Esophagus squamous epithelium (tissue), 5 donors: ENCODE results near the gene PIERCE2. TPM values are rescaled to one million over a fixed set of nuclear protein-coding genes. Genes with fewer than 3 reads are reported as not detected.
A peak's percentile ranks its signal among the peaks of the same experiment; 100 is the strongest.
"Not testable (repeated sequence)": the region's sequence is repeated elsewhere in the genome, so short reads cannot be mapped to it uniquely, and the experiment has no call there.

ENCODE experiments used
- DNase-seq: peaks from one replicate; lab custom pipeline; 2025; lab: John Stamatoyannopoulos, UW
- H3K27ac ChIP-seq, 4 donors: fragments of 200-600 bp; sonication (generic); one replicate each; pipeline ENCODE4 v1.5.1; 2016 to 2019; ENCODE audit warnings: mild to moderate bottlenecking in 1 of 4
- H3K27me3 ChIP-seq, 4 donors: fragments of 200-600 bp; sonication (generic); 1 replicate in 3 of 4; 2 replicates in 1 of 4; pipeline versions ENCODE4 v1.5.1 to v1.6.0; 2017 to 2021; ENCODE audit warnings: antibody characterized with exemption in 1 of 4
- H3K36me3 ChIP-seq, 3 donors: fragments of 200-600 bp; sonication (generic); one replicate each; pipeline ENCODE4 v1.5.1; 2016 to 2019
- H3K4me1 ChIP-seq, 3 donors: fragments of 200-600 bp; sonication (generic); one replicate each; pipeline ENCODE4 v1.5.1; 2017 to 2019
- H3K4me3 ChIP-seq, 4 donors: fragments of 200-600 bp; sonication (generic); 1 replicate in 3 of 4; 2 replicates in 1 of 4; pipeline ENCODE4 v1.5.1; 2016 to 2019; ENCODE audit warnings: mild to moderate bottlenecking in 2 of 4, moderate library complexity in 1 of 4
- H3K9me3 ChIP-seq, 3 donors: fragments of 200-600 bp; sonication (generic); one replicate each; pipeline ENCODE4 v1.5.1; 2016 to 2019
- CTCF ChIP-seq, 6 experiments: fragments of 450-650 bp in 4 of 6; fragments of 200-600 bp in 2 of 6; sonication (generic) in 2 of 6; IDR thresholded peaks; one replicate each; pipeline ENCODE4 v1.5.1; 2016 to 2019; ENCODE audit warnings: antibody characterized with exemption in 6 of 6, mild to moderate bottlenecking in 4 of 6, moderate library complexity in 4 of 6
- POLR2A ChIP-seq, 4 donors: fragments of 450-650 bp; IDR thresholded peaks; one replicate each; pipeline ENCODE4 v1.6.1; 2017; ENCODE audit warnings: antibody characterized with exemption in 4 of 4, mild to moderate bottlenecking in 4 of 4, moderate library complexity in 3 of 4
- WGBS, 2 donors: methylation state at CpG; one replicate each; pipeline ENCODE4 v1.1.5; 2018; 5-methylcytosine and 5-hydroxymethylcytosine counted together
- intact Hi-C: fragments of 100-400 bp; cut with DNase I; formaldehyde crosslinking; loops from one replicate; pipeline ENCODE4 v1.15.0; 2022
- total RNA-seq, 4 donors: library from RNA; depleted of rRNA; stranded (reverse); fragments of >200 nt; gene quantifications; one replicate each; pipeline ENCODE4 v1.1.0, GENCODE V29; 2016
- donor health status: DM: yes; HTN: yes; CAD: no.

The PIERCE2 gene
- total RNA-seq, 4 donors from 2014 or later = 3.2 TPM; not detected in 3

GRCh38 chr15:55422089-55422488 lies 13.8 kb downstream of the PIERCE2 start:
- H3K36me3 ChIP-seq = no peaks in the 10 kb centered on the region
- DNase-seq = no peak
- WGBS, 2 donors = 0% methylated on average over 1 of the region's 1 CpG
- H3K4me3 ChIP-seq = no peak overlapping the region
- intact Hi-C loops = no loop called here
- TF ChIP-seq CTCF (IDR thresholded peaks at IDR 0.05) (no peak), POLR2A (IDR thresholded peaks at IDR 0.05) (no peak)
- no peaks in the 10 kb centered on the region for H3K4me1 ChIP-seq
- H3K27me3 ChIP-seq = no peaks in the 10 kb centered on the region
- no peaks in the 10 kb centered on the region for H3K9me3 ChIP-seq
- H3K27ac ChIP-seq = no peak overlapping the region

DNA sequence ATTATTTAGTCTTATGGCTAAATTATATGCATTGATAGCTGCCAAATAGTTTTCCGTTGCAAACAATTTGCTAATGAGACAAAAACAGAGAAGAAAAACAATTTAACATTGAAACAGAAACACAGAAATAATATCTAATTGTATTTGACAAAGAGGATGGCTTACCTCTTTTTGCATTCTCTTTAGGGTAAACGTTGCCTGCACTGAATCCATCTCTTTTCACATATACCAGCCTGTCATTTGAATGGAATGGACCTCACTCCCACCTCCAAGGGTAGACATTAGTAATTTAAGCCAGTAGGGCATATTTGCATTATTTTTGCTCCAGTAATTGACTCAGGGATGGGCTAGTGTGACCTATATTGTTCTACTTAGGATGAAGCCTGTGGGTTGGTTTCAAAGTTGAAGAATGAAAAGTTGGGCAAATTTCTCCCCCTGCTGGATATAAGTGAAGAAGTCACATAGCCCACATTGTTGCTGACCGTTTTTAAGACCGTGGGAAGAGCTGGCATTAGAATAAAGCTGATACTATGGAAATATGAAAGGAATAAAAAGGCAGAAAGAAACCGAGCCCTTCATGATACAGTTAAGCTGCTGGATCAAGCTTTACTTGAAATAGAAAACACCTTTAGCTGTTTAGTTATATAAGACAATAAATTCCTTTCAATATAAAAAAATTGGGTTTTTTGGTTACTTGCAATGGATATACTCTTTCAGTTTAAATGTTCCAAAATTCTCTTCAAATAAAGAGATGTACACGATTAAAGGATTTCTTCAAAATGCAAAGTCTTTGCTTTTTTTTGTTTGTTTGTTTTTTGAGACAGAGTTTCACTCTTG lies 26.9 kb downstream of the PIERCE2 start:
- TF ChIP-seq POLR2A (IDR thresholded peaks at IDR 0.05) (no peak), CTCF (IDR thresholded peaks at IDR 0.05) (peak in 5 of 6 experiments; percentile 34 to 57 (median 38))
- no peaks in the 10 kb centered on the region for H3K36me3 ChIP-seq
- no peak for DNase-seq
- H3K27ac ChIP-seq = no peak overlapping the region
- no peaks in the 10 kb centered on the region for H3K4me1 ChIP-seq
- H3K4me3 ChIP-seq = no peak overlapping the region
- intact Hi-C loops = loop anchor here (10.0 kb wide), 1 partner anchor 230 kb away; no protein-coding TSS in a partner anchor
- no peaks in the 10 kb centered on the region for H3K9me3 ChIP-seq
- WGBS, 2 donors = 24 to 25% methylated on average over 6 of the region's 6 CpGs
- H3K27me3 ChIP-seq = no peaks in the 10 kb centered on the region

GRCh38 chr15:55443141-55443540 lies 34.8 kb downstream of the PIERCE2 start:
- H3K4me3 ChIP-seq, H3K27me3 ChIP-seq, intact Hi-C loops, H3K27ac ChIP-seq, DNase-seq, H3K36me3 ChIP-seq, H3K4me1 ChIP-seq: not testable (repeated sequence)
- WGBS, 2 donors = 81 to 97% methylated on average over 6 of the region's 15 CpGs
- H3K9me3 ChIP-seq = peaks cover 0 to 15% (median 5%) of the 10 kb centered on the region in 3 donors

- no CpG with 5 or more reads among the region's 27 CpGs for WGBS, 2 donors
- H3K27me3 ChIP-seq, H3K36me3 ChIP-seq, H3K27ac ChIP-seq, H3K4me3 ChIP-seq, intact Hi-C loops, H3K4me1 ChIP-seq, DNase-seq: not testable (repeated sequence)
- peaks cover 0 to 15% (median 5%) of the 10 kb centered on the region in 3 donors for H3K9me3 ChIP-seq
Observed at GRCh38 chr15:55445936-55446335, 37.6 kb downstream of the PIERCE2 start.

DNA sequence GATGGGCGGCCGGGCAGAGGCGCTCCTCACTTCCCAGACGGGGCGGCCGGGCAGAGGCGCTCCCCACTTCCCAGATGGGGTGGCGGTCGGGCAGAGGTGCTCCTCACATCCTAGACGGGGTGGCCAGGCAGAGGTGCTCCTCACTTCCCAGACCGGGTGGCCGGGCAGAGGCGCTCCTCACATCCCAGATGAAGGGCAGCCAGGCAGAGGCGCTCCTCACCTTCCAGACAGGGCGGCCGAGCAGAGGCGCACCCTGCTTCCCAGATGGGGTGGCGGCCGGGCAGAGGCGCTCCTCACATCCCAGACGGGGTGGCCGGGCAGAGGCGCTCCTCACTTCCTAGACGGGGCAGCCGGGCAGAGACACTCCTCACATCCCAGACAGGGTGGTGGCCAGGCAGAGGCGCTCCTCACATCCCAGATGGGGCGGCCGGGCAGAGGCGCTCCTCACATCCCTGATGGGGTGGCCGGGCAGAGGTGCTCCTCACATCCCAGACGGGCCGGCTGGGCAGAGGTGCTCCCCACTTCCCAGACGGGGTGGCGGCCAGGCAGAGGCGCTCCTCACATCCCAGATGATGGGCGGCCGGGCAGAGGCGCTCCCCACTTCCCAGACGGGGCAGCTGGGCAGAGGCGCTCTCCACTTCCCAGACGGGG lies 38.2 kb downstream of the PIERCE2 start:
- no CpG with 5 or more reads among the region's 41 CpGs for WGBS, 2 donors
- intact Hi-C loops, H3K36me3 ChIP-seq, H3K27me3 ChIP-seq, H3K4me1 ChIP-seq, H3K27ac ChIP-seq, DNase-seq, H3K4me3 ChIP-seq: not testable (repeated sequence)
- H3K9me3 ChIP-seq = peaks cover 0 to 15% (median 5%) of the 10 kb centered on the region in 3 donors

DNA sequence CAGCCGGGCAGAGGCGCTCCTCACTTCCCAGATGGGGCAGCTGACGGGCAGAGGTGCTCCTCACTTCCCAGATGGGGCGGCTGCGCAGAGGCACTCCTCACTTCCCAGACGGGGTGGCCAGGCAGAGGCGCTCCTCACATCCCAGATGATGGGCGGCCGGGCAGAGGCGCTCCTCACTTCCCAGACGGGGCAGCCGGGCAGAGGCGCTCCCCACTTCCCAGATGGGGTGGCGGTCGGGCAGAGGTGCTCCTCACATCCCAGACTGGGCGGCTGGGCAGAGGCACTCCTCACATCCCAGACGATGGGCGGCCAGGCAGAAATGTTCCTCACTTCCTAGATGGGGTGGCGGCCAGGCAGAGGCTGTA lies 38.7 kb downstream of the PIERCE2 start:
- H3K4me3 ChIP-seq, H3K4me1 ChIP-seq, H3K27ac ChIP-seq, intact Hi-C loops, H3K36me3 ChIP-seq, DNase-seq, H3K27me3 ChIP-seq: not testable (repeated sequence)
- peaks cover 0 to 15% (median 5%) of the 10 kb centered on the region in 3 donors for H3K9me3 ChIP-seq
- WGBS, 2 donors = no CpG with 5 or more reads among the region's 19 CpGs

DNA sequence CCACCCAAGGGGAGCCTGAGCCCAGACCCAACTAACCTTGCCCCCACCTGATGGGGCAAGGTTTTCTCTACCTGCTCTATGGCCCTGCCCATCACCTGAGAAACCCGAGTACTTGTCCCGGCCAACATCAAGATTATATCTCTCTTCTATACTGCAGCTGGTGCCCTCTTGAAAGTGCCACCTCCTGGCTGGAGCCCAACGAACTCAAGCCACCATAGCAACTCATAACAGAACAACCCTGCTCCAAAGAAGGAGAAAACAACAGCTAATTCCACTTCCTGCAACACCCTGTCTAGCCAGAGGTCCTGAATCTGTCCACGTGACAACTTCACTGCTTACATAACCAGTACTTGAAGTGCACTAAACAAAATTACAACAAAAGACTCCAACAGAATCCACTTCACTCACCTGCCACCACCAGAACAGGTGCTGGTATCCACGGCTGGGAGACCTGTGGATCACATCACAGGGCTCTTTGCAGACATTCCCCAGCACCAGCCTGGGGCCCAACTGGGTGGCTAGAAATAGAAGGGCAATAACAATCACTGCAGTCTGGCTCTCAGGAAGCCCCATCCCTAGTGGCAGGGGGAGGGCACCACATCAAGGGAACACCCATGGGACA lies 49.2 kb downstream of the PIERCE2 start:
- WGBS, 2 donors = 83 to 89% methylated on average over 2 to 4 of the region's 5 CpGs
- Histone ChIP-seq H3K4me1 (no peaks in the 10 kb centered on the region), H3K27ac (no peak overlapping the region), H3K4me3 (no peak overlapping the region), H3K9me3 (no peaks in the 10 kb centered on the region), H3K36me3 (no peaks in the 10 kb centered on the region), H3K27me3 (no peaks in the 10 kb centered on the region)
- intact Hi-C loops = no loop called here
- no peak for TF ChIP-seq POLR2A (IDR thresholded peaks at IDR 0.05)
- no peak for DNase-seq
